Activated naive CD8-positive, alpha-beta T cell treated with anti-CD3 and anti-CD28 coated beads for 36 hours (primary cell): ENCODE measurements around the gene DES. TPM values are rescaled to one million over a fixed set of nuclear protein-coding genes. Genes with fewer than 3 reads are reported as not detected.

Experiments used
- DNase-seq: peaks from one replicate; pipeline ENCODE4 v3.0.0; 2021
- H3K27ac Mint-ChIP-seq: one replicate; pipeline ENCODE4 v1.8.0; 2022; ENCODE audit warnings: mild to moderate bottlenecking, moderate library complexity, mixed read lengths
- H3K27me3 Mint-ChIP-seq: one replicate; pipeline ENCODE4 v1.8.0; 2022; ENCODE audit warnings: mild to moderate bottlenecking, mixed read lengths
- H3K36me3 Mint-ChIP-seq: one replicate; pipeline ENCODE4 v1.8.0; 2021; ENCODE audit warnings: mild to moderate bottlenecking, mixed read lengths
- H3K4me1 Mint-ChIP-seq: one replicate; pipeline ENCODE4 v1.8.0; 2021; ENCODE audit warnings: mixed read lengths
- H3K4me3 Mint-ChIP-seq: one replicate; pipeline ENCODE4 v1.8.0; 2022; ENCODE audit warnings: mild to moderate bottlenecking, moderate library complexity, mixed read lengths
- H3K9me3 Mint-ChIP-seq: one replicate; pipeline ENCODE4 v1.8.0; 2022; ENCODE audit warnings: mixed read lengths
- total RNA-seq, 2 experiments: library from RNA; stranded (reverse); gene quantifications; one replicate each; pipeline ENCODE4 v1.2.3, GENCODE V29; 2021

DES gene
- total RNA-seq, 2 experiments from 2014 or later = 0.26 to 0.39 TPM

GRCh38 chr2:219462349-219462748 lies 44.2 kb downstream of the DES start:
- H3K27me3 Mint-ChIP-seq = no peaks in the 10 kb centered on the region
- H3K36me3 Mint-ChIP-seq = no peaks in the 10 kb centered on the region
- H3K27ac Mint-ChIP-seq = no peak overlapping the region

GRCh38 chr2:219464286-219465032 lies 46.3 kb downstream of the DES start:
- peaks cover 2% of the 10 kb centered on the region for H3K4me1 Mint-ChIP-seq

More at GRCh38 chr2:219462349-219462748, 44.2 kb downstream of the DES start:
- H3K4me3 Mint-ChIP-seq = no peak overlapping the region
- no peak for DNase-seq
- peaks cover 12% of the 10 kb centered on the region for H3K4me1 Mint-ChIP-seq
- no peaks in the 10 kb centered on the region for H3K9me3 Mint-ChIP-seq

GRCh38 chr2:219465659-219466561 lies 47.7 kb downstream of the DES start:
- H3K27ac Mint-ChIP-seq = no peak overlapping the region

More at GRCh38 chr2:219464286-219465032, 46.3 kb downstream of the DES start:
- Mint-ChIP-seq H3K9me3 (no peaks in the 10 kb centered on the region), H3K36me3 (no peaks in the 10 kb centered on the region), H3K27ac (no peak overlapping the region), H3K4me3 (no peak overlapping the region), H3K27me3 (no peaks in the 10 kb centered on the region)
- DNase-seq = no peak

GRCh38 chr2:219466816-219467735 lies 48.9 kb downstream of the DES start:
- H3K27ac Mint-ChIP-seq = no peak overlapping the region
- no peaks in the 10 kb centered on the region for H3K9me3 Mint-ChIP-seq
- no peak for DNase-seq
- H3K27me3 Mint-ChIP-seq = no peaks in the 10 kb centered on the region
- H3K4me1 Mint-ChIP-seq = no peaks in the 10 kb centered on the region
- H3K4me3 Mint-ChIP-seq = no peak overlapping the region
- H3K36me3 Mint-ChIP-seq = no peaks in the 10 kb centered on the region

More at GRCh38 chr2:219465659-219466561, 47.7 kb downstream of the DES start:
- no peak overlapping the region for H3K4me3 Mint-ChIP-seq
- H3K36me3 Mint-ChIP-seq = no peaks in the 10 kb centered on the region
- H3K4me1 Mint-ChIP-seq = peaks cover 2% of the 10 kb centered on the region
- H3K9me3 Mint-ChIP-seq = no peaks in the 10 kb centered on the region
- no peak for DNase-seq
- H3K27me3 Mint-ChIP-seq = no peaks in the 10 kb centered on the region

GRCh38 chr2:219467736-219468075 lies 49.5 kb downstream of the DES start:
- no peak for DNase-seq
- H3K9me3 Mint-ChIP-seq = no peaks in the 10 kb centered on the region
- H3K27ac Mint-ChIP-seq = no peak overlapping the region
- no peaks in the 10 kb centered on the region for H3K36me3 Mint-ChIP-seq
- no peaks in the 10 kb centered on the region for H3K4me1 Mint-ChIP-seq
- no peak overlapping the region for H3K4me3 Mint-ChIP-seq
- no peaks in the 10 kb centered on the region for H3K27me3 Mint-ChIP-seq

- H3K4me1 Mint-ChIP-seq = no peaks in the 10 kb centered on the region
- H3K9me3 Mint-ChIP-seq = no peaks in the 10 kb centered on the region
- H3K4me3 Mint-ChIP-seq = no peak overlapping the region
These were observed 50.4 kb downstream of the DES start for GRCh38 chr2:219468410-219469185.

GRCh38 chr2:219469186-219469724 lies 51.1 kb downstream of the DES start:
- Mint-ChIP-seq H3K36me3 (no peaks in the 10 kb centered on the region), H3K9me3 (no peaks in the 10 kb centered on the region), H3K27ac (no peak overlapping the region), H3K4me3 (no peak overlapping the region), H3K27me3 (no peaks in the 10 kb centered on the region), H3K4me1 (no peaks in the 10 kb centered on the region)
- DNase-seq = no peak

More at GRCh38 chr2:219468410-219469185, 50.4 kb downstream of the DES start:
- no peaks in the 10 kb centered on the region for H3K36me3 Mint-ChIP-seq
- no peaks in the 10 kb centered on the region for H3K27me3 Mint-ChIP-seq
- DNase-seq = no peak
- no peak overlapping the region for H3K27ac Mint-ChIP-seq

- no peak overlapping the region for H3K27ac Mint-ChIP-seq
- H3K27me3 Mint-ChIP-seq = no peaks in the 10 kb centered on the region
- H3K4me3 Mint-ChIP-seq = no peak overlapping the region
- no peak for DNase-seq
- H3K4me1 Mint-ChIP-seq = no peaks in the 10 kb centered on the region
- no peaks in the 10 kb centered on the region for H3K36me3 Mint-ChIP-seq
- no peaks in the 10 kb centered on the region for H3K9me3 Mint-ChIP-seq
These were observed 52.3 kb downstream of the DES start for GRCh38 chr2:219470429-219470828.

- Mint-ChIP-seq H3K27ac (no peak overlapping the region), H3K4me3 (no peak overlapping the region), H3K4me1 (peaks cover 4% of the 10 kb centered on the region), H3K27me3 (no peaks in the 10 kb centered on the region), H3K9me3 (no peaks in the 10 kb centered on the region), H3K36me3 (no peaks in the 10 kb centered on the region)
- no peak for DNase-seq
These were observed 53.5 kb downstream of the DES start for GRCh38 chr2:219471476-219472371.

GRCh38 chr2:219472629-219473187 lies 54.5 kb downstream of the DES start:
- Mint-ChIP-seq H3K4me1 (peaks cover 4% of the 10 kb centered on the region), H3K9me3 (no peaks in the 10 kb centered on the region), H3K27me3 (no peaks in the 10 kb centered on the region), H3K27ac (no peak overlapping the region), H3K4me3 (no peak overlapping the region), H3K36me3 (no peaks in the 10 kb centered on the region)
- DNase-seq = no peak

GRCh38 chr2:219473511-219473910 lies 55.3 kb downstream of the DES start:
- no peaks in the 10 kb centered on the region for H3K36me3 Mint-ChIP-seq
- no peak overlapping the region for H3K4me3 Mint-ChIP-seq
- H3K4me1 Mint-ChIP-seq = peaks cover 4% of the 10 kb centered on the region
- H3K27me3 Mint-ChIP-seq = no peaks in the 10 kb centered on the region
- no peak overlapping the region for H3K27ac Mint-ChIP-seq
- no peaks in the 10 kb centered on the region for H3K9me3 Mint-ChIP-seq
- DNase-seq = no peak

- no peaks in the 10 kb centered on the region for H3K27me3 Mint-ChIP-seq
These were observed 56.3 kb downstream of the DES start for GRCh38 chr2:219474285-219475060.

More at GRCh38 chr2:219474285-219475060, 56.3 kb downstream of the DES start:
- no peak overlapping the region for H3K4me3 Mint-ChIP-seq
- DNase-seq = no peak
- H3K36me3 Mint-ChIP-seq = no peaks in the 10 kb centered on the region
- peaks cover 4% of the 10 kb centered on the region for H3K4me1 Mint-ChIP-seq
- no peak overlapping the region for H3K27ac Mint-ChIP-seq
- no peaks in the 10 kb centered on the region for H3K9me3 Mint-ChIP-seq
